Mucosa of descending colon (tissue), 3 donors: ENCODE data around the gene SMURF1. TPM values are rescaled to one million over a fixed set of nuclear protein-coding genes. Genes with fewer than 3 reads are reported as not detected.

Source experiments
- ATAC-seq: fragments of 200-7000 bp; cut with Tn5 transposase; one replicate; pipeline ENCODE4 v1.9.1; 2020; ENCODE audit warnings: mild to moderate bottlenecking, moderate library complexity
- DNase-seq, 3 donors: peaks; one replicate each; pipeline ENCODE4 v3.0.0-alpha.2; 2020
- H3K36me3 ChIP-seq: fragments of 200-600 bp; one replicate; pipeline ENCODE4 v1.8.0; 2021; ENCODE audit warnings: low read depth, mild to moderate bottlenecking
- H3K4me1 ChIP-seq: fragments of 200-600 bp; one replicate; pipeline ENCODE4 v1.8.0; 2021; ENCODE audit warnings: low read depth, mild to moderate bottlenecking
- H3K4me3 ChIP-seq: fragments of 200-600 bp; one replicate; pipeline ENCODE4 v1.8.0; 2021; ENCODE audit warnings: mild to moderate bottlenecking
- H3K9me3 ChIP-seq: fragments of 200-600 bp; one replicate; pipeline ENCODE4 v1.8.0; 2021; ENCODE audit warnings: mild to moderate bottlenecking
- CTCF ChIP-seq: fragments of 200-600 bp; IDR thresholded peaks from one replicate; pipeline ENCODE4 v1.8.0; 2022; ENCODE audit warnings: antibody characterized with exemption, mild to moderate bottlenecking
- intact Hi-C, 2 donors: fragments of 100-400 bp; cut with DNase I in 1 of 2; cut with micrococcal nuclease in 1 of 2; formaldehyde crosslinking; loops; one replicate each; pipeline versions ENCODE4 v1.11.0 to v1.11.1; 2022; cut with DNase I, micrococcal nuclease
- long read RNA-seq, 2 donors: library from polyadenylated mRNA; unstranded; transcript quantifications; one replicate each; pipeline ENCODE4 v2.0.0, GENCODE V29; 2019 to 2021
- total RNA-seq, 3 donors: library from RNA; stranded (reverse); fragmentation: NEBNext Ultra II Directional in 2 of 3; extraction: Animal tissue kit (Norgen Biotek cat#: 25700) in 2 of 3; gene quantifications; one replicate each; pipeline versions ENCODE4 v1.2.1 to v1.2.4, GENCODE V29; 2021 to 2023
- donor health status: DM: no; HTN: no; CAD: no; lungs with moderate emphysema.
- donor health status: DM: no; HTN: no; CAD: no.
- donor health status: DM: no; HTN: yes; CAD: no.

The SMURF1 gene
- total RNA-seq = 10 to 100 TPM; 28.4 to 36.0 (median 31.2) TPM
- long read RNA-seq, donor 1, full-length matches to known transcripts = 1 of 9 reads
- long read RNA-seq, donor 1, partial matches to known transcripts = 3 of 9 reads
- long read RNA-seq, donor 1, other reads (novel, unspliced or antisense) = 5 of 9 reads
- long read RNA-seq, donor 2 = 0 reads

GRCh38 chr7:99143853-99144672 lies at the start of gene SMURF1:
TSS of gene SMURF1 (minus strand) at chr7:99144108. CDS start at chr7:99143780, 328 bp downstream.
- H3K9me3 ChIP-seq = no peaks in the 10 kb centered on the region
- H3K36me3 ChIP-seq = no peaks in the 10 kb centered on the region
- TF ChIP-seq CTCF = no peak
- DNase-seq (peak; percentile 76 to 85 (median 84)), ATAC-seq (peak; percentile 72)
- intact Hi-C loops = loop anchor here in 1 of 2 donors (10.0 kb wide), 1 partner anchor 99 kb away; no protein-coding TSS in a partner anchor
- H3K4me3 ChIP-seq = peak within 1 kb of the TSS; percentile 97
- H3K4me1 ChIP-seq = peaks cover 2% of the 10 kb centered on the region

DNA sequence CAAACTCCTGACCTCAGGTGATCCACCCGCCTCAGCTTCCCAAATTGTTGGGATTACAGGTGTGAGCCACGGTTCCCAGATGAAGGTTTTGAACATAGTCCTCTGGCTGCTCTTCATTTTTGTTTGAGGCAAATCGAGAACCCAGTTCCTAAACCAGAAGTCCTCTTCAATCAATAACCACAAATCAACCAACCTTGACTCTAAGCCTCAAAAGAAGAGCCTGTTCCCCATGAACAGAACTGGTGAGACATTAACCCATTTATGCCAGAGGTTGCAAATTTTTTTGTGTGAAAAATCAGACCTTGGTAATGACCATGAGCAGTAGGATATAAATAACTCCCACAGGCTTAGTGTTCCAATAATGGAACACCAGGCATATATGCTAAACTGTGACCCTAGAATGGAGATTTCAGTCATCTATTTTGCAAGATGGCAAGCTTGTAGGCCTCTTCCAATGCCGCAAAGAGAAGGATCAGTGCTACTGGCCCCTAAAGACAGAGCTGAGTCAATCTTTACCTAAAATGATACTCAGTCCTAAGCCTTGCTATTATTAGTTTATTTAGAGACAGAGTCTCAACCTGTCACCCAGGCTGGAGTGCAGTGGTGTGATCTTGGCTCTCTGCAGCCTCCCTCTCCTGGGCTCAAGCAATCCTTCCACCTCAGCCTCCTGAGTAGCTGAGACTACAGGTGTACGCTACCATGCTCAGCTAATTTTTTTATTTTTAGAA lies 48.1 kb upstream of the SMURF1 start:
- no peaks in the 10 kb centered on the region for H3K4me1 ChIP-seq
- H3K36me3 ChIP-seq = no peaks in the 10 kb centered on the region
- no peaks in the 10 kb centered on the region for H3K9me3 ChIP-seq
- ATAC-seq = no peak
- intact Hi-C loops = no loop called here
- no peak overlapping the region for H3K4me3 ChIP-seq
- TF ChIP-seq CTCF = no peak
- no peak for DNase-seq

GRCh38 chr7:99190359-99191009 lies 46.6 kb upstream of the SMURF1 start:
- ATAC-seq (no peak), DNase-seq (no peak)
- no peaks in the 10 kb centered on the region for H3K9me3 ChIP-seq
- intact Hi-C loops = no loop called here
- no peaks in the 10 kb centered on the region for H3K36me3 ChIP-seq
- TF ChIP-seq CTCF = no peak
- no peaks in the 10 kb centered on the region for H3K4me1 ChIP-seq
- H3K4me3 ChIP-seq = no peak overlapping the region

GRCh38 chr7:99189222-99189621 lies 45.3 kb upstream of the SMURF1 start:
- no peaks in the 10 kb centered on the region for H3K36me3 ChIP-seq
- no peak for TF ChIP-seq CTCF
- H3K9me3 ChIP-seq = no peaks in the 10 kb centered on the region
- no peaks in the 10 kb centered on the region for H3K4me1 ChIP-seq
- intact Hi-C loops = no loop called here
- no peak overlapping the region for H3K4me3 ChIP-seq
- ATAC-seq (no peak), DNase-seq (no peak)

- ATAC-seq = no peak
- intact Hi-C loops = no loop called here
Observed at GRCh38 chr7:99188221-99188620, 44.3 kb upstream of the SMURF1 start.

More at GRCh38 chr7:99188221-99188620, 44.3 kb upstream of the SMURF1 start:
- Histone ChIP-seq H3K36me3 (no peaks in the 10 kb centered on the region), H3K9me3 (no peaks in the 10 kb centered on the region), H3K4me3 (no peak overlapping the region), H3K4me1 (no peaks in the 10 kb centered on the region)
- no peak for TF ChIP-seq CTCF
- DNase-seq = no peak
